Measurements from ENCODE around the gene PLPP4.

Gene PLPP4

GRCh38 chr10:120514959-120515358 lies 57.9 kb downstream of the PLPP4 start:
- ATAC-seq: no peak
- no peak for TF ChIP-seq ARNTL (CRISPR knock-in tag; IDR thresholded peaks at IDR 0.05; ENCODE audit: borderline replicate concordance, low read depth)
- no peak for TF ChIP-seq ZNF565 (CRISPR knock-in tag; conservative IDR thresholded peaks at IDR 0.05; ENCODE audit: low read depth)
- no peak for TF ChIP-seq ZFP3 (CRISPR knock-in tag; IDR thresholded peaks at IDR 0.05)
- no peak for TF ChIP-seq TCF4 (CRISPR knock-in tag; IDR thresholded peaks at IDR 0.05; ENCODE audit: borderline replicate concordance)
- TF ChIP-seq SNAI2 (CRISPR knock-in tag; IDR thresholded peaks at IDR 0.05): no peak
- TF ChIP-seq RARB (CRISPR knock-in tag; IDR thresholded peaks at IDR 0.05): no peak
- TF ChIP-seq POU6F1 (CRISPR knock-in tag; IDR thresholded peaks at IDR 0.05; ENCODE audit: borderline replicate concordance, low read depth): no peak
- TF ChIP-seq BACH2 (CRISPR knock-in tag; IDR thresholded peaks at IDR 0.05; ENCODE audit: borderline replicate concordance): no peak
- TF ChIP-seq ISL1 (CRISPR knock-in tag; IDR thresholded peaks at IDR 0.05): no peak
- TF ChIP-seq TOX (CRISPR knock-in tag; IDR thresholded peaks at IDR 0.05; ENCODE audit: borderline replicate concordance): no peak
- no peak for TF ChIP-seq ZNF70 (CRISPR knock-in tag; IDR thresholded peaks at IDR 0.05)
- no peak for TF ChIP-seq ESRRG (CRISPR knock-in tag; IDR thresholded peaks at IDR 0.05)
- TF ChIP-seq ZNF8 (CRISPR knock-in tag; IDR thresholded peaks at IDR 0.05): no peak
- no peak for TF ChIP-seq GLIS3 (CRISPR knock-in tag; IDR thresholded peaks at IDR 0.05)
- TF ChIP-seq CREB5 (CRISPR knock-in tag; IDR thresholded peaks at IDR 0.05; ENCODE audit: low read depth): no peak
- no peak for TF ChIP-seq CSDC2 (CRISPR knock-in tag; IDR thresholded peaks at IDR 0.05)
- no peak for TF ChIP-seq ZFP30 (CRISPR knock-in tag; IDR thresholded peaks at IDR 0.05)
- no peak for TF ChIP-seq OSR1 (CRISPR knock-in tag; IDR thresholded peaks at IDR 0.05)
- TF ChIP-seq ZC3H10 (CRISPR knock-in tag; IDR thresholded peaks at IDR 0.05): no peak
- no peak for TF ChIP-seq CSRNP3 (CRISPR knock-in tag; IDR thresholded peaks at IDR 0.05)

- no peak for TF ChIP-seq TCF4 (CRISPR knock-in tag; IDR thresholded peaks at IDR 0.05; ENCODE audit: borderline replicate concordance)
- no peak for TF ChIP-seq ESRRG (CRISPR knock-in tag; IDR thresholded peaks at IDR 0.05)
- no peak for TF ChIP-seq CSRNP3 (CRISPR knock-in tag; IDR thresholded peaks at IDR 0.05)
- no peak for TF ChIP-seq GLIS3 (CRISPR knock-in tag; IDR thresholded peaks at IDR 0.05)
- no peak for TF ChIP-seq ZFP30 (CRISPR knock-in tag; IDR thresholded peaks at IDR 0.05)
- TF ChIP-seq ZNF565 (CRISPR knock-in tag; conservative IDR thresholded peaks at IDR 0.05; ENCODE audit: low read depth): no peak
- TF ChIP-seq SNAI2 (CRISPR knock-in tag; IDR thresholded peaks at IDR 0.05): no peak
- no peak for TF ChIP-seq ZNF70 (CRISPR knock-in tag; IDR thresholded peaks at IDR 0.05)
- no peak for TF ChIP-seq CSDC2 (CRISPR knock-in tag; IDR thresholded peaks at IDR 0.05)
- no peak for ATAC-seq
Observed at GRCh38 chr10:120515741-120516140, 58.7 kb downstream of the PLPP4 start.

GRCh38 chr10:120516426-120516825 lies 59.4 kb downstream of the PLPP4 start:
- ATAC-seq: no peak
- TF ChIP-seq TOX (CRISPR knock-in tag; IDR thresholded peaks at IDR 0.05; ENCODE audit: borderline replicate concordance) (no peak), RARB (CRISPR knock-in tag; IDR thresholded peaks at IDR 0.05) (no peak), ZNF70 (CRISPR knock-in tag; IDR thresholded peaks at IDR 0.05) (no peak), TSHZ2 (CRISPR knock-in tag; IDR thresholded peaks at IDR 0.05) (no peak), BACH2 (CRISPR knock-in tag; IDR thresholded peaks at IDR 0.05; ENCODE audit: borderline replicate concordance) (no peak), ZFP3 (CRISPR knock-in tag; IDR thresholded peaks at IDR 0.05) (no peak), ARNTL (CRISPR knock-in tag; IDR thresholded peaks at IDR 0.05; ENCODE audit: borderline replicate concordance, low read depth) (no peak), CSDC2 (CRISPR knock-in tag; IDR thresholded peaks at IDR 0.05) (no peak), GLIS3 (CRISPR knock-in tag; IDR thresholded peaks at IDR 0.05) (no peak), TCF4 (CRISPR knock-in tag; IDR thresholded peaks at IDR 0.05; ENCODE audit: borderline replicate concordance) (no peak), PATZ1 (CRISPR knock-in tag; IDR thresholded peaks at IDR 0.05; ENCODE audit: borderline replicate concordance) (no peak), POU6F1 (CRISPR knock-in tag; IDR thresholded peaks at IDR 0.05; ENCODE audit: borderline replicate concordance, low read depth) (no peak), ESRRG (CRISPR knock-in tag; IDR thresholded peaks at IDR 0.05) (no peak), ZFP30 (CRISPR knock-in tag; IDR thresholded peaks at IDR 0.05) (no peak), SNAI2 (CRISPR knock-in tag; IDR thresholded peaks at IDR 0.05) (no peak), CSRNP3 (CRISPR knock-in tag; IDR thresholded peaks at IDR 0.05) (no peak)

All from SK-N-SH treated with all-trans-retinoic acid at 6 μM for 48 hours (cell line).